DND-41 (cell line): ENCODE measurements around the gene TFF2.

Experiments
- ATAC-seq: fragments of 200-7000 bp; cut with Tn5 transposase; 3 replicates; pipeline ENCODE4 v1.9.1; 2021; ENCODE audit warnings: low read depth; ENCODE audit not compliant: insufficient read depth
- DNase-seq: peaks from one replicate; pipeline ENCODE4 v3.0.0-alpha.2; 2020
- H2AFZ ChIP-seq: 2 replicates; pipeline ENCODE4 v1.6.0; 2012; ENCODE audit warnings: low read depth, low read length
- H3K27ac ChIP-seq: 2 replicates; pipeline ENCODE4 v1.5.1; 2012; ENCODE audit warnings: low read length, inconsistent platforms
- H3K27me3 ChIP-seq: fragments of 200-600 bp; sonication (generic); 2 replicates; pipeline ENCODE4 v1.6.0; 2012; ENCODE audit warnings: low read length, mild to moderate bottlenecking, inconsistent platforms; ENCODE audit not compliant: insufficient read depth, poor library complexity
- H3K36me3 ChIP-seq: 2 replicates; pipeline ENCODE4 v1.5.1; 2012; ENCODE audit warnings: low read length, inconsistent platforms; ENCODE audit not compliant: insufficient read depth
- H3K4me1 ChIP-seq: 2 replicates; pipeline ENCODE4 v1.5.1; 2012; ENCODE audit warnings: mild to moderate bottlenecking, low read length; ENCODE audit not compliant: insufficient read depth
- H3K4me2 ChIP-seq: 2 replicates; pipeline ENCODE4 v1.6.0; 2012; ENCODE audit warnings: mild to moderate bottlenecking, moderate library complexity, low read length, inconsistent platforms; ENCODE audit not compliant: insufficient read depth
- H3K4me3 ChIP-seq, 2 experiments: fragments of 200-600 bp in 1 of 2; shearing (Covaris generic) in 1 of 2; 2 replicates each; pipeline ENCODE4 v1.5.1; 2012 to 2016; ENCODE audit warnings: inconsistent platforms in 2 of 2, low read length in 2 of 2, mild to moderate bottlenecking in 2 of 2, low read depth in 1 of 2, moderate library complexity in 1 of 2
- H3K79me2 ChIP-seq: 2 replicates; pipeline ENCODE4 v1.6.0; 2012; ENCODE audit warnings: low read length, inconsistent platforms; ENCODE audit not compliant: insufficient read depth
- H3K9ac ChIP-seq: 2 replicates; pipeline ENCODE4 v1.6.0; 2012; ENCODE audit warnings: low read depth, mild to moderate bottlenecking, inconsistent platforms, low read length, moderate library complexity
- H3K9me3 ChIP-seq: 2 replicates; pipeline ENCODE4 v1.5.1; 2012; ENCODE audit warnings: low read length, moderate library complexity, mild to moderate bottlenecking, inconsistent platforms; ENCODE audit not compliant: insufficient read depth, severe bottlenecking
- H4K20me1 ChIP-seq: 2 replicates; pipeline ENCODE4 v1.6.0; 2012; ENCODE audit warnings: low read length; ENCODE audit not compliant: insufficient read depth
- CTCF ChIP-seq: IDR thresholded peaks from 2 replicates; pipeline ENCODE4 v1.5.1; 2012; ENCODE audit warnings: borderline replicate concordance, low read length, moderate library complexity, mild to moderate bottlenecking; ENCODE audit not compliant: poor library complexity, severe bottlenecking; ENCODE audit errors: extremely low read depth
- EZH2 ChIP-seq: IDR thresholded peaks from 3 replicates; pipeline ENCODE4 v1.6.1; 2012; ENCODE audit warnings: borderline replicate concordance, low read depth, mild to moderate bottlenecking, moderate library complexity, low read length, inconsistent platforms; ENCODE audit not compliant: severe bottlenecking

The TFF2 gene

GRCh38 chr21:42311160-42311559 lies 39.6 kb downstream of the TFF2 start:
- DNase-seq (no peak), ATAC-seq (no peak)
- Histone ChIP-seq H4K20me1 (no peaks in the 10 kb centered on the region), H3K4me2 (no peak overlapping the region), H3K27me3 (no peaks in the 10 kb centered on the region), H3K36me3 (no peaks in the 10 kb centered on the region), H3K9ac (no peak overlapping the region), H3K27ac (no peak overlapping the region), H3K9me3 (no peaks in the 10 kb centered on the region), H3K4me3 (no peak overlapping the region), H3K79me2 (no peaks in the 10 kb centered on the region), H2AFZ (no peak overlapping the region), H3K4me1 (peaks cover 10% of the 10 kb centered on the region)
- TF ChIP-seq EZH2 (no peak), CTCF (no peak)

GRCh38 chr21:42310411-42311001 lies 40.3 kb downstream of the TFF2 start:
- Histone ChIP-seq H3K9ac (no peak overlapping the region), H3K27me3 (no peaks in the 10 kb centered on the region), H3K9me3 (no peaks in the 10 kb centered on the region), H3K36me3 (no peaks in the 10 kb centered on the region), H3K4me1 (peaks cover 10% of the 10 kb centered on the region), H3K79me2 (no peaks in the 10 kb centered on the region), H2AFZ (no peak overlapping the region), H3K27ac (no peak overlapping the region), H3K4me2 (no peak overlapping the region), H3K4me3 (no peak overlapping the region), H4K20me1 (no peaks in the 10 kb centered on the region)
- TF ChIP-seq EZH2 (no peak), CTCF (no peak)
- ATAC-seq: no peak
- DNase-seq: no peak

- no peak overlapping the region for H3K4me2 ChIP-seq
- H3K36me3 ChIP-seq: no peaks in the 10 kb centered on the region
- no peak overlapping the region for H3K9ac ChIP-seq
- H3K4me1 ChIP-seq: peaks cover 10% of the 10 kb centered on the region
- peak; percentile 84 for DNase-seq
- no peak overlapping the region for H2AFZ ChIP-seq
- H3K9me3 ChIP-seq: no peaks in the 10 kb centered on the region
- no peaks in the 10 kb centered on the region for H4K20me1 ChIP-seq
- H3K27ac ChIP-seq: no peak overlapping the region
- H3K4me3 ChIP-seq: no peak overlapping the region
- TF ChIP-seq EZH2 (no peak), CTCF (peak; percentile 97)
- H3K27me3 ChIP-seq: no peaks in the 10 kb centered on the region
- ATAC-seq: peak; percentile 86
- H3K79me2 ChIP-seq: no peaks in the 10 kb centered on the region
Measured at GRCh38 chr21:42309753-42310213, 41.0 kb downstream of the TFF2 start.
